ENCODE measurements around the gene CRYBG2.
A peak's percentile ranks its signal among the peaks of the same experiment; 100 is the strongest.
"Not testable (repeated sequence)": the region's sequence is repeated elsewhere in the genome, so short reads cannot be mapped to it uniquely, and the experiment has no call there.

CRYBG2 gene

GRCh38 chr1:26317146-26317545, 36.8 kb downstream of the CRYBG2 start:
- DNase-seq: no peak

DNA sequence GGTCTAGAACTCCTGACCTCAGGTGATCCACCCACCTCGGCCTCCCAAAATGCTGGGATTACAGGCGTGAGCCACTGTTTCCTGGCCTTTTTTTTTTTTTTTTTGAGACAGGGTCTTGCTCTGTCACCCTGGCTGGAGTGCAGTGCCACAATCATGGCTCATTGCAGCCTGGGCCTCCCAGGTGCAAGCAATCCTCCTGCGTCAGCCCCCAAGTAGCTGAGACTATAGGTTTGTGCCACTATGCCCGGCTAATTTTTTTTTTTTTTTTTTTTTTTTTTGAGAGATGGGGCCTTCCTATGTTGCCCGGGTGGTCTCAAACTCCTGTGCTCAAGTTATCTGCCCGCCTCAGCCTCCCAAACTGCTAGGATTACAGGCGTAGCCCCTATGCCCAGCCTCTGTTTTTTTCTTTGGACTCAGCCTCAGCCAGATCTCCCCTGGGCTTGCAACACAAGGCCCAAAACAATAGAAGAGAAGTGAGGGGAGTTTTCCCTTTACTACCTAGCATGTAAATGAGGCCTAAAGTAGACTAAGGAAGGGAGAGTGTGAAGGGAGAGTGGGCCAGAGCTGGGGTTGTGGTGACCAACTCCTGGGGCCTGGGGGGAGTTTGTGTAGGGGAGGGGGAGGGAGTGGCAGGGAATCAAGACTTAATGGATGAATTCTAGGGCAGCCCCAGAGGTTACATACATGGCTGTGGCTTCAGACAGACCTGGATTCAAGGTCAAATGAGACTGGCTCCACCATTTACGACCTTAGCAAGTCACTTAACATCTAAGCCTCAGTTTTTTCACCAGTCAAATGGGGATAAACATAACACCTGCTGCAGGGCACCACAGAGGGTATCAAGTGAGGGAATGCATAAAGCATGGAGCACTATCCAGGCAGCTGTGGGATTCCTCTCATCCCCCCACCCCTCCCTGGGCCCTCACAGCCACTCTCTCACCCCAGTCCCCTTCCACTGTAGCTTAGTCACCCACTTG, 37.8 kb downstream of the CRYBG2 start:
- no peak for DNase-seq

DNA sequence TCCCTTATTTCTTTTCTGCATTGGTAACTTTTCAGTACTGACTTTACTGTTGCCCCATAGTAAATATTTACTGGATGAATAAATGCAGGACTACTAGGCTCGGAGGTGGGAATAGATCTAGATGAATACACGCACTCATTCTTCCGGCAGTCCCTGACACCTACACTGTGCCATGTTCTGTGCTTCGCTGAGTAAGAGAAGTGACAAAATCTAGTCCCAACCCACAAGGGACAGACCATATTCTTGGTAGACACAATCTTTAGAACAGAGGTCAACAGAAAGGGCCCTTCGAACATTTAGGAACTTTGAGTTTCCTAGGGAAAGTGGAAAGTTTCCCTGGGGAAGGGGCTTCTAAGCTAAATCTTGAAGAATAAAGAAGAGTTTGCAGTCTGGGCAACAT, 39.4 kb downstream of the CRYBG2 start:
- no peak for DNase-seq

GRCh38 chr1:26307966-26308899, 45.7 kb downstream of the CRYBG2 start:
- DNase-seq: not testable (repeated sequence)

GRCh38 chr1:26307363-26307781, 46.6 kb downstream of the CRYBG2 start:
- DNase-seq: no peak

- DNase-seq: peak; percentile 97
Measured at GRCh38 chr1:26306290-26307229, 47.4 kb downstream of the CRYBG2 start, which contains the start of gene UBXN11. Gene UBXN11 (minus strand): TSS chr1:26306636. CDS start chr1:26302883, 3,753 bp downstream.

DNA sequence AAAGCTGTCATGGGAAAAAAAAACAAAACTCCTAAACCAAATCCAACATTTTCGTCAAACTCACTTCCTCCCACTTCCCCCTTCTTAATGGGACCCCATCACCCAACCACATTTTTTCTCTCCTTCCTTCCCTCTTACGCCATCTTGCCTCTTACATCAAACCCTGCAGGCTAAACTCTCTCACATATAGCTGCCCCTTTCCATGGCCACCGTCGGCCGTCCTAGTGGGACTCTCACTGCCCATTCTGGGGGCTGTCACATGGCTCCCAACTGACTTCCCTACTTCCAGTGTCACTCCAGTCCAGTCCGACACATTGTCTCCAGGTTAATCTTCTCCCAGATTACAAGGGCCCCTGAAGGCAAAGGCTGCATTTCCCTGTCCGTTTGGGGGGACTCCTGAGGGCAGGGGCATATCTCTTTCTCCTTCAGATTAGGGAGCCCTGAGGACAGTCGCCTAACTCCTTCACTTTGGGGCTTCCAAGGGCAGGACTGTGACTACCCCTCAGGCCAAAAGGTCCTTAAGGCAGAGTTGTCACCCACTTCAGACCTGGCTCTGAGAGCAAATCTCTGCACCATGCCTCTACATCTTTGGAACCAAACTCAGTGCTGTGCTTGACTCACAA, 48.2 kb downstream of the CRYBG2 start:
- no peak for DNase-seq

DNA sequence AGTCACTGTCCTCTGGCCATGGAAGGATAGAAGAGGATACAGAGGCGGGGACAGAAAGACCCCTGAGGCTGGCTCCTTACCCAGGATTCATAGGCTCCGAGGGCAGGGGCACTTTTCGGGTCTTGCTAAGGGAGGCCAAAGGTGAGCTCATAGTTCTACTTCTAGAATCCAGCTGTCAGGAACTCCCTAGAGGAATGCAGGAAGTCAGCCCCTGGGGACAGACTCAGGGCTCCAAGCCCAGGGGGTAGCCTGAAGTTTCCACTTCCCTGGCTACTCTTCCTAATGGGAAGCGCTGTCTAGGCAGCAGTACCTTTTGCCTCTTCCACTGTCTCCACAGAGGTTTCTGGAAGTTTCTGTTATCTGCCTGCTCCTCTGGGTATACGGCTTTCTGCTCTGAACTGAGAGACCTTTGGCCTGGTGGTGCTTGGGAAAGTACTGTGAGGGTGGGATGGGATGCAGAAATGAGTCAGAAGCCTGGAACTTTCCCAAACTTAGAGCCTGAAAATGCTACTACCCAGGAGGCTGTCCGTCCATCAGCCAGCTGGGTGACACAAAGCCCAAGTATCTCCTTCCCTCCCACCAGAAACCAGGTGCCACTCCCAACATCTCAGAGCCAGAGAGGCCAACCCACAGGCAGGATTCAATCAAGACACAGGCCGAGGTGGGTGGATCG, 51.1 kb downstream of the CRYBG2 start:
- DNase-seq: no peak

- DNase-seq: no peak
Measured at GRCh38 chr1:26300578-26301275, 53.2 kb downstream of the CRYBG2 start.

DNA sequence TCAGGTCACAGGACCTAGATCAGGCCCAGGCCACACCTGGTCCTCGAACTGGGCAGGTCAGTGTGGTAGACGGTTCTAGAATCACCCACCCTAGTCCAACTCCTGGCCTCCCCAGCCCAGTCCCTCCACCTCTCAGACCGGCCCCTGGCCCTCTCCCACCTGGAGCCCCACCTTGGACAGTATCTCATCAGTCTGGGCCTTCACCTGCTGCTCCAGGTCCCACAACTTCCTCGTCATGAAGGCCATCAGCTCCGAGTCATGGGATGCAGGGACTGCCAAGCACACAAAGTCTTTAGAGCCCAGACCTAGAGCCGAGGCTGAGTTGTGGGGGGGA, 56.2 kb downstream of the CRYBG2 start:
- no peak for DNase-seq

DNA sequence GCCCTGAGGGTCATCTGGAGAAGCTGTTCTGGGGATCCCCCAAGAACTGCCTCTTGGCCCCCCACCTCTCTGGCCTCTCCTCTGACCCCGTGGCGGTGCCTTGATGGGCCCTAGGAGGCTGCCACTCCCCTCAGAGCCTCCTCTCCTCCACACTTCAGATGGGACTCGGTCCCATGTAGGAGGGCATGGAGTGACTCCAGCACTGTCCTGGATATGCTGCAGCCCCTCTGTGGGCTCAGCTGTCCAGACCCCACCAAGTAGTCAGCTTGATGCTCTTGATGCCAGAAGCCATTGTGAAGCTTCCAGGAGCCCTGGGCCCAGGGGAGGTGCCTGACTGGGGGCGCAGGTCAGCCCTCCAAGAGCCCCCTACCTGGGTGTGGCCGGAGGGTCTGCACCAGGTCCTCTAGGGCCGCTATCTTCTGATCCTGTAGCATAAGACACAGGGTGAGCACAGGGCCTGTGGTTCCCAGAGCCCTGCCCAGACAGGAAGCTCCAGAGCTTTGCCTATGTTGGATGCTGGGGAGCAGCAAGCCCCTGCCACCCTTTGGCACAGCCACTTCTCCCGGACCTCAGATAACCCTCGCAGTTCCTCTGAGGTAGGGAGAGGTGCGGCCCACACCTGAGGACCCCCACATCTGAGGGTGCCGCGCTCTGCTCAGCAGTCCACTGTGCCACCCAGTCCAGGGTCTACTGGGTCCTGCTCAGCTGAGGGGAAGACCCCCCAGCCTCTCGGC, 56.7 kb downstream of the CRYBG2 start:
- no peak for DNase-seq

- no peak for DNase-seq
Measured at GRCh38 chr1:26296340-26297056, 57.4 kb downstream of the CRYBG2 start.

DNA sequence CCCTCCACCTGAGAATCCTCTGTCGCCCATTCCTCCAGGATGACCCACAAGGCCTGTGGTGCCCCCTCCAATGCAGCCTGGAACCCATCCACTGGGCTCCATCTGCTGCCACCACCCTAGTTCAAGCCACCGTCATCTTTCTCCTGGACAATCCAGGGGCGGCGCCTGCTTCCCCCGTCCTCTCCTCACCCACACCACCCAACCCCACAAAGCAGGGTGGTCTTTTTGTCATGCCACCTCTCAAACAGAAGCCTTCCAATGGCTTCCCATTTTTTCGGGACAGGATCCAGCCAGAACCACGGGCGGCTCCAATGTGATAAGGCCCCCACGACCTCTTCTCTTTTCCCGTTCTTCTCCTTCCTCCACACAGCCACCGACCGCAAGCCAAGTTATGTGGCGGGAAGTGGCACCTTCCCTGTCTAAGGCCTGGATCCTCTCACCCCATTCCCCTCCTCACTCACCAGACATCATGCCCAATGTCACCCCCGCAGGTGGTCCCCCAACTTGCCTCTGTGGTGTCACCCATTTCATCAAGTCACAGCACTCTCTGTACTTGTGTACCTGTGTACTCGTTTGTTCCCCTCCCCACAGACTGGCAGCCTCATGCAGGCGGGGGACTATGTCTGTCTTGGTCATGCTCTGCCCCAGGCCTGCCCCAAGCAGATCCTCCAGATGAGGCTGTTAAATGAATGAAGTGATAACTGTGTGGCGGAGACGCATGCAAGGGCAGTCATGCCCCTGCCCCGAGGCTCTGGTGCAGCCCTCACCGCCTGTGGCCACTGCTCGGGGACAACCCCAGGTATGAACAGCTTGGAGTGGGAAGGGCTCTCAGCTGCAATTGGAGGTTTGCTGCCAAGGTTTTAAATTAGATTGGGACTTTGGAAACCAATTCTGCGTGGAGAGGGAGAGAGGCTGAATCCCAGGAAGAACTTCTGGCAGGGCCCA, 58.5 kb downstream of the CRYBG2 start:
- no peak for DNase-seq

DNA sequence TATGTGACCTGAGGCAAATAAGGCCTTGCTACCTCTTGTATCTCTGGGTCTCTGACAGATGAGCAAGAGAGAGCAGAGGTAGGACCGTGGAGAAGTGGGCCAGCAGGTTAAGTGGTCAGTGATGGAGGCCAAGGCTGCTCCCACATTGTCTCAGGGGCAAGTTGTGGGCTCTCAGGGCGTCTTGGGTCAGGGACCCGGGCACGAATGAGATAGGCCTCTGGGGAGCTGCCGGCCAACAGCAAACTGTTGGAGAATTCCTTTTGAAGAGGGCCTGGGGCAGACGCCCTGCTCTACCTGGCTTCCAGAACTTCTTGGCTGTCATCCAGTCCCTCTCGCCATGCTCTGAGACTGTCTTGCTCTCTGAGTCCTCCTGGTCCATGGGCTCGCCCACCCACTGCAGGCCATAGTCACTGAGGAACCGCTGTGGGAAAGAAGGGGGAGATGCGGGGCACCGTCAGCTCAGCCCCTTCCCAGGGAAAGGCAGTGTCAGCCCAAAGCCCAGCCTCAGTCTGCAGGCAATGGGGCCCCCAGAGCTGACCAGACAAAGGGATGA, 59.9 kb downstream of the CRYBG2 start:
- no peak for DNase-seq

DNA sequence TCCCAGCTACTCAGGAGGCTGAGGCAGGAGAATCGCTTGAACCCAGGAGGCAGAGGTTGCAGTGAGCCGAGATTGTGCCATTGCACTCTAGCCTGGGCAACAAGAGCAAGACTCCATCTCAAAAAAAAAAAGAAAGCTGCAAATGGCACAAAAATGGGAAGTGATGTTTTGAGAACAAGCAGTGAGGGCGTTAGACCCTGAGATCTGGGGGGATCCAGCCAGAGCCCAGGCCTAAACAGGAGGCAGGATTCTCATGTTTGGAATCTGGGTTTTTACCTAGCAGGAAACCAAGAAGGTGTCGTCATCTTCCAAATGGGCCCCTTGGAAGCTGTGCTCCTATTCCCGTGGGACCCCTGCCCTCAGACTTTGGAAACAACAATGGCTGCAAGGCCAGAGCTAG, 61.2 kb downstream of the CRYBG2 start:
- not testable (repeated sequence) for DNase-seq

GRCh38 chr1:26291939-26292338, 62.0 kb downstream of the CRYBG2 start:
- DNase-seq: no peak

DNA sequence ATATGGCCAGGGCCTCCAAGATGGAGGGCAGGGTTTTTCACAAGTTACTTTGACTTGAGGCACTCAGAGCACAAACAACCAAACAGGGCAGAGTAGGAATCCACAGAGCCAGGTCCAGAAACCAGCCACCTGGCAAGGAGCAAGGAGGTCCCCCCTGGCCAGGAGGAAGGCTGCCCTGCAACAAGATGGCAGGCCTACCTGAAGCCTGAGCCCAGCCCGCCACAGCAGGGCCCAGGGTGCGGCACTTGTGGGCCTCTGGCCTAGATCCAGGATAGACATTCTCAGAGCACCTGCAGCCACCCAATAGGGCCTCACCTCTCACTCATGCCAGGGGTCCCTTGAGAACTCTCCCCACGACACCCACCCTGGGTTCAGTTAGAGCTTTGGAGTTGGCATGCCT, 62.5 kb downstream of the CRYBG2 start:
- no peak for DNase-seq

DNA sequence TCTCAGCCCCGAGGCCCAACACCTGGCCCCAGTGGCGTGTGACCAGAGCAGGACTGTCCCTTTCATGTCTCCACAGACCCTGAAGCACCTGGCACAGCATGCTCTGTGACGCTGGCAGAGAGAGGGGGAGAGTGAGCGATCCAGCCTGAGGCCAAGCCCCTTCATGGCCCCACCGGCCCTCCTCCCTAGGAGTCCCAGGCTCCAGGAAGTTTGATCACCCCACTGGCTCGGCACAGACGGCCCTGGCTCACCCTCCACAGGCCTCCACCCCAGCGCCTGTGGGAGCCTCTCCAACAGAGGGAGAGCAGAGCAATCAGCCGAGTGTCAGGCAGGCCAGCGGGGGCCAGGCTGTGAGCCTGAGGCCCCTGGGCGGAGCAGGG, 63.1 kb downstream of the CRYBG2 start:
- no peak for DNase-seq

Measured in NCI-H510A (cell line).